Neural progenitor cell (in vitro differentiated cells): ENCODE results near the gene CFAP70. TPM values are rescaled to one million over a fixed set of nuclear protein-coding genes. Genes with fewer than 3 reads are reported as not detected.

ENCODE experiments used
- DNase-seq: peaks from one replicate; pipeline ENCODE4 v3.0.0-alpha.2; 2016; ENCODE audit warnings: low spot score
- H2AFZ ChIP-seq: fragments of 200-600 bp; sonication (generic); replicated peaks from 2 replicates; pipeline ENCODE4 v1.6.1; 2016; ENCODE audit warnings: antibody characterized with exemption
- H3F3A ChIP-seq: fragments of 200-600 bp; sonication (generic); 2 replicates; pipeline ENCODE4 v1.6.1; 2016; ENCODE audit warnings: antibody characterized with exemption, low read depth
- H3K27ac ChIP-seq: fragments of 200-600 bp; sonication (generic); 2 replicates; pipeline ENCODE4 v1.5.1; 2016; ENCODE audit warnings: mild to moderate bottlenecking
- H3K27me3 ChIP-seq: fragments of 200-600 bp; sonication (generic); 2 replicates; pipeline ENCODE4 v1.6.1; 2016; ENCODE audit warnings: mild to moderate bottlenecking, moderate library complexity
- H3K36me3 ChIP-seq: fragments of 200-600 bp; sonication (generic); 2 replicates; pipeline ENCODE4 v1.5.1; 2016
- H3K4me1 ChIP-seq: fragments of 200-600 bp; sonication (generic); 2 replicates; pipeline ENCODE4 v1.6.1; 2016; ENCODE audit warnings: mixed run types
- H3K4me2 ChIP-seq: fragments of 200-600 bp; sonication (generic); 2 replicates; pipeline ENCODE4 v1.6.1; 2016
- H3K4me3 ChIP-seq: fragments of 200-600 bp; sonication (generic); 2 replicates; pipeline ENCODE4 v1.5.1; 2016
- H3K79me2 ChIP-seq: fragments of 200-600 bp; sonication (generic); 2 replicates; pipeline ENCODE4 v1.6.1; 2016; ENCODE audit warnings: low read depth
- H3K9ac ChIP-seq: fragments of 200-600 bp; sonication (generic); 2 replicates; pipeline ENCODE4 v1.6.1; 2016
- H3K9me3 ChIP-seq: fragments of 200-600 bp; sonication (generic); 2 replicates; pipeline ENCODE4 v1.5.1; 2016; ENCODE audit warnings: low read depth
- H4K20me1 ChIP-seq: fragments of 200-600 bp; sonication (generic); 2 replicates; pipeline ENCODE4 v1.6.1; 2016; ENCODE audit warnings: low read depth
- H3K27ac Mint-ChIP-seq: 3 replicates; pipeline ENCODE4 v1.8.0; 2021; ENCODE audit warnings: mixed read lengths
- H3K27me3 Mint-ChIP-seq: 2 replicates; pipeline ENCODE4 v1.8.0; 2022; ENCODE audit warnings: low read depth, mild to moderate bottlenecking, inconsistent platforms, moderate library complexity, mixed read lengths; ENCODE audit not compliant: insufficient read depth
- H3K36me3 Mint-ChIP-seq: 3 replicates; pipeline ENCODE4 v1.8.0; 2021; ENCODE audit warnings: mixed read lengths
- H3K4me1 Mint-ChIP-seq: 3 replicates; pipeline ENCODE4 v1.8.0; 2021; ENCODE audit warnings: mixed read lengths
- H3K4me3 Mint-ChIP-seq: 3 replicates; pipeline ENCODE4 v1.8.0; 2021; ENCODE audit warnings: mild to moderate bottlenecking, moderate library complexity, mixed read lengths
- H3K9me3 Mint-ChIP-seq: 3 replicates; pipeline ENCODE4 v1.8.0; 2020; ENCODE audit warnings: mixed read lengths
- EZH2 ChIP-seq: fragments of 200-600 bp; sonication (generic); IDR thresholded peaks from 2 replicates; pipeline ENCODE4 v1.6.1; 2017; ENCODE audit warnings: antibody characterized with exemption, mild to moderate bottlenecking, moderate library complexity
- EZH2phosphoT487 ChIP-seq: fragments of 200-600 bp; sonication (generic); IDR thresholded peaks from 2 replicates; pipeline ENCODE4 v1.6.1; 2017; ENCODE audit warnings: antibody characterized with exemption
- total RNA-seq: library from RNA; depleted of rRNA; stranded (reverse); fragments of >200 nt; gene quantifications from 2 replicates; pipeline ENCODE4 v1.2.3, GENCODE V29; 2015; ENCODE audit warnings: low replicate concordance
- TF ChIP-seq, protein P1 (sequence below): fragments of 200-600 bp; sonication (generic); IDR thresholded peaks from 2 replicates; pipeline ENCODE4 v1.5.1; 2017; ENCODE audit warnings: antibody characterized with exemption, mild to moderate bottlenecking

CFAP70 gene
- total RNA-seq, 1 donor from 2014 or later: 1.7 TPM

DNA sequence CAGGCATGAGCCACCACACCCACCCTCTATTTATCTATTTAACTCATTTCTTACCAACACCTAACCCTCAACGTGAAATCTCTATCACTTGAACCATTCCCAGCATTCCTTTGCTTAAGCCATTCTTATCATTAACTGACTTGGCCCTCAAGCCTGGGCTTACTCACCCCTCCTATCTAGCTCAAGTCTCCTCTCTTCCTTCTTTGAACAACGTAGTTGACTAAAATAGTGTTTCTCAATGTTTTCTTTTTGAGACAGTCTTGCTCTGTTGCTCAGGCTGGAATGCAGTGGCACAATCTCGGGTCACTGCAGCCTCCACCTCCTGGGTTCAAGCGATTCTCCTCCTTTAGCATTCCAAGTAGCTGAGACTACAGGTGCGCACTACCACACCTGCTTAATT is 48.2 kb upstream of the CFAP70 start:
- H3K4me2 ChIP-seq: no peak overlapping the region
- Mint-ChIP-seq H3K36me3 (peaks cover 4% of the 10 kb centered on the region), H3K27ac (no peak overlapping the region), H3K4me3 (no peak overlapping the region), H3K9me3 (no peaks in the 10 kb centered on the region), H3K27me3 (no peaks in the 10 kb centered on the region), H3K4me1 (no peaks in the 10 kb centered on the region)
- H4K20me1 ChIP-seq: peaks cover 8% of the 10 kb centered on the region
- no peaks in the 10 kb centered on the region for H3F3A ChIP-seq
- no peak for DNase-seq
- no peak overlapping the region for H3K9ac ChIP-seq
- no peak overlapping the region for H3K27ac ChIP-seq
- H2AFZ ChIP-seq: no peak overlapping the region
- no peaks in the 10 kb centered on the region for H3K27me3 ChIP-seq
- no peaks in the 10 kb centered on the region for H3K9me3 ChIP-seq
- H3K36me3 ChIP-seq: no peaks in the 10 kb centered on the region
- peaks cover 98% of the 10 kb centered on the region for H3K79me2 ChIP-seq
- H3K4me3 ChIP-seq: no peak overlapping the region
- TF ChIP-seq, protein P1, sequence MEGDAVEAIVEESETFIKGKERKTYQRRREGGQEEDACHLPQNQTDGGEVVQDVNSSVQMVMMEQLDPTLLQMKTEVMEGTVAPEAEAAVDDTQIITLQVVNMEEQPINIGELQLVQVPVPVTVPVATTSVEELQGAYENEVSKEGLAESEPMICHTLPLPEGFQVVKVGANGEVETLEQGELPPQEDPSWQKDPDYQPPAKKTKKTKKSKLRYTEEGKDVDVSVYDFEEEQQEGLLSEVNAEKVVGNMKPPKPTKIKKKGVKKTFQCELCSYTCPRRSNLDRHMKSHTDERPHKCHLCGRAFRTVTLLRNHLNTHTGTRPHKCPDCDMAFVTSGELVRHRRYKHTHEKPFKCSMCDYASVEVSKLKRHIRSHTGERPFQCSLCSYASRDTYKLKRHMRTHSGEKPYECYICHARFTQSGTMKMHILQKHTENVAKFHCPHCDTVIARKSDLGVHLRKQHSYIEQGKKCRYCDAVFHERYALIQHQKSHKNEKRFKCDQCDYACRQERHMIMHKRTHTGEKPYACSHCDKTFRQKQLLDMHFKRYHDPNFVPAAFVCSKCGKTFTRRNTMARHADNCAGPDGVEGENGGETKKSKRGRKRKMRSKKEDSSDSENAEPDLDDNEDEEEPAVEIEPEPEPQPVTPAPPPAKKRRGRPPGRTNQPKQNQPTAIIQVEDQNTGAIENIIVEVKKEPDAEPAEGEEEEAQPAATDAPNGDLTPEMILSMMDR: no peak
- TF ChIP-seq EZH2 (no peak), EZH2phosphoT487 (no peak)
- no peaks in the 10 kb centered on the region for H3K4me1 ChIP-seq

DNA sequence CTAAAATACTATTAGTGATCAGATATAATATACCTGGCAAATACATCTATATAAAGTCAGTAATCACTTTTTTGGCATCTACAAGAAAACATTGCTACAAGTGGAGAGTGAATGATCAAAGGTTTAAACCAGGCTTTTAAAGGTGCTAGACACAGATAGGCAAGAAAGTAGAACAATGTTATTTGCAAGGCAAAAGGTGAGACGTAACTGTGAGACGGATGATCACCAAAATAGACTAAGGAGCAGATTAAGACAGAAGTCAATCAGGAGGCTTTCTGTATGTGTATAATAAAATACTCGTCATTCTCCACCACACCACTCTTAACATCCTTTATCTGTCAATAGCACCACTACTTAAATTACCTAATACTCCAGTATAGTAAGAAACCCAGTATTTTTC is 46.9 kb upstream of the CFAP70 start:
- Histone ChIP-seq H3K4me3 (no peak overlapping the region), H3K4me2 (no peak overlapping the region)
- H3K4me3 Mint-ChIP-seq: no peak overlapping the region

DNA sequence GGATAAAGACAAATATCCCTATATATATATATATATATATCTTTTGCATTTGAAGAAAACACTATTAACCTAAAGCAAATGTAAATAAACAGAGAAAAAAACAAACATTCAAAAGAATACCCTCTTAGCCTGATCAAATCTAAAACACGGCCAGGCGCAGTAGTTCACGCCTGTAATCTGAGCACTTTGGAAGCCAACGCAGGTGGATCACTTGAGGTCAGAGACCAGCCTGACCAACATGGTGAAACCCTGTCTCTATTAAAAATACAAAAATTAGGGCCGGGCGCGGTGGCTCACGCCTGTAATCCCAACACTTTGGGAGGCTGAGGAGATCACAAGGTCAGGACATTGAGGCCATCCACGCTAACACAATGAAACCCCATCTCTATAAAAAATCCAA is 46.0 kb upstream of the CFAP70 start:
- peaks cover 2% of the 10 kb centered on the region for H3K27me3 Mint-ChIP-seq
- no peaks in the 10 kb centered on the region for H3K4me1 Mint-ChIP-seq
- peaks cover 90% of the 10 kb centered on the region for H3K79me2 ChIP-seq
- no peaks in the 10 kb centered on the region for H3F3A ChIP-seq
- no peak for DNase-seq
- no peak for TF ChIP-seq EZH2phosphoT487
- no peak for TF ChIP-seq EZH2
- TF ChIP-seq, protein P1: no peak
- no peaks in the 10 kb centered on the region for H3K9me3 Mint-ChIP-seq
- peaks cover 8% of the 10 kb centered on the region for H4K20me1 ChIP-seq
- H2AFZ ChIP-seq: no peak overlapping the region
- H3K4me3 Mint-ChIP-seq: no peak overlapping the region
- no peak overlapping the region for H3K9ac ChIP-seq
- no peak overlapping the region for H3K4me3 ChIP-seq
- no peak overlapping the region for H3K27ac ChIP-seq
- no peak overlapping the region for H3K27ac Mint-ChIP-seq
- no peaks in the 10 kb centered on the region for H3K36me3 ChIP-seq
- no peaks in the 10 kb centered on the region for H3K4me1 ChIP-seq
- H3K4me2 ChIP-seq: no peak overlapping the region
- H3K9me3 ChIP-seq: no peaks in the 10 kb centered on the region
- H3K36me3 Mint-ChIP-seq: peaks cover 2% of the 10 kb centered on the region
- no peaks in the 10 kb centered on the region for H3K27me3 ChIP-seq

More for the DNA sequence above, 46.9 kb upstream of the CFAP70 start:
- Mint-ChIP-seq H3K4me1 (no peaks in the 10 kb centered on the region), H3K9me3 (no peaks in the 10 kb centered on the region), H3K36me3 (peaks cover 4% of the 10 kb centered on the region), H3K27ac (no peak overlapping the region), H3K27me3 (no peaks in the 10 kb centered on the region)
- Histone ChIP-seq H2AFZ (no peak overlapping the region), H3K4me1 (no peaks in the 10 kb centered on the region), H3K9me3 (no peaks in the 10 kb centered on the region), H3K79me2 (peaks cover 98% of the 10 kb centered on the region), H3K27ac (no peak overlapping the region), H4K20me1 (peaks cover 8% of the 10 kb centered on the region), H3K27me3 (no peaks in the 10 kb centered on the region), H3K36me3 (no peaks in the 10 kb centered on the region), H3K9ac (no peak overlapping the region), H3F3A (no peaks in the 10 kb centered on the region)
- TF ChIP-seq EZH2: no peak
- TF ChIP-seq, protein P1: no peak
- TF ChIP-seq EZH2phosphoT487: no peak
- DNase-seq: no peak
